GM12873 (cell line): Measurements from ENCODE around the gene PEX11G.

Experiments used
- CTCF ChIP-seq: IDR thresholded peaks from 2 replicates; pipeline ENCODE4 v1.5.1; 2012; ENCODE audit warnings: low read depth, mild to moderate bottlenecking, moderate library complexity, low read length, control low read depth; ENCODE audit not compliant: insufficient read depth; ENCODE audit errors: missing control alignments

Gene PEX11G

GRCh38 chr19:7483720-7484201 lies 5.1 kb downstream of the PEX11G start:
- TF ChIP-seq CTCF = no peak

GRCh38 chr19:7482584-7483439 lies 6.0 kb downstream of the PEX11G start:
- no peak for TF ChIP-seq CTCF

GRCh38 chr19:7480970-7481255 lies 7.9 kb downstream of the PEX11G start:
- no peak for TF ChIP-seq CTCF

- no peak for TF ChIP-seq CTCF
Measured at GRCh38 chr19:7480222-7480969, 8.4 kb downstream of the PEX11G start.

GRCh38 chr19:7478843-7479227 lies 10.0 kb downstream of the PEX11G start:
- no peak for TF ChIP-seq CTCF

GRCh38 chr19:7478173-7478842 lies 10.5 kb downstream of the PEX11G start:
- no peak for TF ChIP-seq CTCF

- no peak for TF ChIP-seq CTCF
Measured at GRCh38 chr19:7477758-7478157, 11.1 kb downstream of the PEX11G start.
